Right atrium auricular region (tissue), 2 donors: ENCODE measurements around the gene JUND. TPM values are rescaled to one million over a fixed set of nuclear protein-coding genes. Genes with fewer than 3 reads are reported as not detected.

Experiments
- DNase-seq: peaks from one replicate; pipeline ENCODE4 v3.0.0-alpha.2; 2019; ENCODE audit warnings: low spot score
- H3K27ac ChIP-seq, 2 donors: fragments of 200-600 bp; sonication (generic); 1 replicate in 1 of 2; 2 replicates in 1 of 2; pipeline ENCODE4 v1.5.1; 2016 to 2019
- H3K27me3 ChIP-seq, 2 donors: fragments of 200-600 bp; sonication (generic); one replicate each; pipeline versions ENCODE4 v1.5.1 to v1.6.0; 2017 to 2019
- H3K36me3 ChIP-seq: fragments of 200-600 bp; sonication (generic); one replicate; pipeline ENCODE4 v1.5.1; 2016
- H3K4me1 ChIP-seq, 2 donors: fragments of 200-600 bp; sonication (generic); one replicate each; pipeline versions ENCODE4 v1.5.1 to v1.6.0; 2017 to 2019
- H3K4me3 ChIP-seq, 2 donors: fragments of 200-600 bp; sonication (generic); 1 replicate in 1 of 2; 2 replicates in 1 of 2; pipeline ENCODE4 v1.5.1; 2017 to 2019; ENCODE audit warnings: mild to moderate bottlenecking in 1 of 2, moderate library complexity in 1 of 2
- H3K9me3 ChIP-seq, 2 donors: fragments of 200-600 bp; sonication (generic); one replicate each; pipeline ENCODE4 v1.5.1; 2019
- CTCF ChIP-seq, 2 donors: fragments of 200-600 bp; sonication (generic); IDR thresholded peaks; one replicate each; pipeline ENCODE4 v1.5.1; 2019; ENCODE audit warnings: antibody characterized with exemption in 2 of 2
- total RNA-seq, 2 donors: library from RNA; depleted of rRNA; stranded (reverse); fragments of >200 nt; gene quantifications; one replicate each; pipeline ENCODE4 v1.1.0, GENCODE V29; 2016

JUND gene
- total RNA-seq, 2 donors from 2014 or later: 240 to 420 TPM

DNA sequence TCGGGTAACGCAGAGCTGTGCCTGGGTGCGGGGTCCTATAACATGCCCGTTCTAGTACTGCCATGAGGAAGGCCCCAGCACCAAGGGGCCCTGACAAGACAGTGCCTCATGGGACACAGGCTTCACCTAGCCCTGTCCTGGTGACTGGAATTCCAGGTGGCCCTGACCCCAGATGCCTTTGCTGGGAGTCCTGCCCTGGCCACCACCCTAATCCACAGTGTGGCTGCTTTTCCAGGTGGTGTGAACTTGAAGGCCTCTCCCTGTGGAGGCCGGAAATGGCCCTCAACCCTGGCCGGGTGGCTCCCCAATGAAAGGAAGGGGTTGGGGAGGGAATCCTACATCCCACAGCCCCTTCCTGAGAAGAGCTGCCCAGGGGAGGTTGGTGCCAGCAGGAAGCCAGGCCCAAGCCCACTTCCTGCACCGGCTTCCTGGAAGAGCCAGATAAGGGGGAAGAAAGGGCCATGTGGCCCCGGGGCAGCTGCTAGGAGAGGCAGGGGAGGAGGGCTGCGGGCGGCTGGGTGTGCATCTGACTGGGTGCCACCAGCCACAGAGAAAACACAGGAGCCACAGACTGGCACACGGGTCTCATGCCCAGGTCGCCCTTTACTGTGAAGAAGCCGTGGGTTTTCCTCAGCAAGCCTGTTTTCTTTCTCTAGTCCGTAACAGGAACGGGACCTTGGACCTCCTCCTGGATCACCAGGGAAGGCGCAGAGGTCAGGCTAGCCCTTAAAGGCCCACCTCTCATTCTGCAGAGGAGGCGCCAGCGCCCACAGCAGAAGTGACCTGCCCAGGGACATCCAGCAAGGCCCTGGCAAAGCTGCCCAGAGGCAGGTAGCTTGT is 36.8 kb upstream of the JUND start:
- Histone ChIP-seq H3K27me3 (no peaks in the 10 kb centered on the region), H3K4me3 (no peak overlapping the region), H3K9me3 (no peaks in the 10 kb centered on the region), H3K27ac (peak overlapping the region; percentile 53 to 65), H3K36me3 (no peaks in the 10 kb centered on the region), H3K4me1 (peaks cover 0 to 50% of the 10 kb centered on the region in 2 donors)
- DNase-seq: no peak
- no peak for TF ChIP-seq CTCF (IDR thresholded peaks at IDR 0.05)

DNA sequence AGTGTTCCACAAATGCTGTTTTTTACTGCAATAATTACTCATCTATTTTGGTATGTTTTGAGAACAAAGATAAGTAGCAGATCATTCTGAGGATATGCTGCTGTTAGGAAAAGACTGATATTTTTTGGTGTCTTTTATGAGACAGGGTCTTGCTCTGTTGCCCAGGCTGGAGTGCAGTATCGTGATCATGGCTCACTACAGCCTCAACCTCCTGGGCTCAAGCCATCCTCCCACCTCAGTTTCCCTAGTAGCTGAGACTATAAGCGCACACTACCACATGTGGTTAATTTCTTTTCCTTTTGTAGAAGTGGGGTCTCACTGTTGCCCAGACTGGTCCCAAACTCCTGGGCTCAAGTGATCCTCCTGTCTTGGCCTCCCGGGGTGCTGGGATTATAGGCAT is 32.0 kb upstream of the JUND start:
- H3K9me3 ChIP-seq: no peaks in the 10 kb centered on the region

DNA sequence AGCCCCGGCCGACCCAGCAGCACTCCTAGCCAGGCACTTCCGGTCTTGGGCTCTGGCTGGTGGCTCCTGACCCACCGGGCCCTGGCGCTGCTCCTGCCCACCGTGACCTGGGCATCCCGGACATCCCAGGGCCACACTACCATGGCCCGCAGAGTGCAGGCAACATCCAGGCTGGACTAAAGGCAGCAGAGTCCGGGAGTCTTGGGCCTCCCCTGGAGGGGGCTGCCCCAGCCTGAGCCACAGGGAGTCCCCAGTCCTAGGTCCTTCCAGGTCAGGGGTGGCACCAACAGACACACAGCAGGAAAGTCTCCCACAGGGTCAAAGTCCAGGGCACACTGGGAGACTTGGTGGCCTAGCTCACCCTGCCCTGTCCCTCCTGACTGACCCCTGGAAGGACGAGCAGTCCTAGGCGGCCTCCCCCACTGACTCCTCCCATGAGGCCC is 30.7 kb upstream of the JUND start:
- peaks cover 0 to 2% of the 10 kb centered on the region in 2 donors for H3K4me1 ChIP-seq
- DNase-seq: no peak
- H3K4me3 ChIP-seq: no peak overlapping the region
- H3K27me3 ChIP-seq: no peaks in the 10 kb centered on the region
- TF ChIP-seq CTCF (IDR thresholded peaks at IDR 0.05): no peak
- no peak overlapping the region for H3K27ac ChIP-seq
- H3K36me3 ChIP-seq: peaks cover 34% of the 10 kb centered on the region
- H3K9me3 ChIP-seq: no peaks in the 10 kb centered on the region

More for the DNA sequence above, 32.0 kb upstream of the JUND start:
- DNase-seq: no peak
- Histone ChIP-seq H3K36me3 (peaks cover 33% of the 10 kb centered on the region), H3K27ac (no peak overlapping the region), H3K4me3 (no peak overlapping the region), H3K27me3 (no peaks in the 10 kb centered on the region), H3K4me1 (peaks cover 0 to 9% of the 10 kb centered on the region in 2 donors)
- TF ChIP-seq CTCF (IDR thresholded peaks at IDR 0.05): no peak

- no peak for TF ChIP-seq CTCF (IDR thresholded peaks at IDR 0.05)
- H3K4me3 ChIP-seq: no peak overlapping the region
- no peak overlapping the region for H3K27ac ChIP-seq
- no peaks in the 10 kb centered on the region for H3K27me3 ChIP-seq
- DNase-seq: no peak
- peaks cover 0 to 5% of the 10 kb centered on the region in 2 donors for H3K4me1 ChIP-seq
- H3K36me3 ChIP-seq: peaks cover 34% of the 10 kb centered on the region
- no peaks in the 10 kb centered on the region for H3K9me3 ChIP-seq
Observed at GRCh38 chr19:18311502-18312091, 30.2 kb upstream of the JUND start.

DNA sequence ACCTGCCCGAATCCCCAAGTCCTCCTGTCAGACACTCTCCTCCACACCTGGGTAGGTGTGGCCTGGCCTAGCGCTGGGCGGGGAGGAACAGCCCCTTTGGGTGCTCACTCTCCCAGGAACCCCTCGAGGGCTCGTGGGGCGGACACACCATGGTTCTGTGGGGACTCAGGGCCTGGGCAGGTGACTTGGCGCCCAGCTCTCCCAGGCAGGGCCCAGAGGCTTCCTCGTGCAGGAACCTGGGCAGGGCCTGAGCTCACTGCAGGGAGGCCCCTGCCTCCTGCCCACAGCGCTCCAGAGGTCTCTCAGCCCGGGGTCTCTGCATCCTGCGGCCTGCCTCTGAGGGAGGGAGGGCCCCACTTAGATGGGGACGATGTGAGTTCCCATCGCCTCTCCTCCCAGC is 29.5 kb upstream of the JUND start:
- Histone ChIP-seq H3K27ac (no peak overlapping the region), H3K4me1 (peaks cover 0 to 11% of the 10 kb centered on the region in 2 donors), H3K27me3 (no peaks in the 10 kb centered on the region), H3K9me3 (no peaks in the 10 kb centered on the region), H3K4me3 (no peak overlapping the region), H3K36me3 (peaks cover 34% of the 10 kb centered on the region)
- no peak for TF ChIP-seq CTCF (IDR thresholded peaks at IDR 0.05)
- no peak for DNase-seq
